Measurements from ENCODE around the gene UBE2G1. TPM values are rescaled to one million over a fixed set of nuclear protein-coding genes. Genes with fewer than 3 reads are reported as not detected.

Gene UBE2G1
- total and polyA plus RNA-seq, 10 of the 15 experiments (the other 5 are each of a cell fraction or from before 2014, with no cell fraction given) = 24.4 to 139 (median 77.4) TPM

DNA sequence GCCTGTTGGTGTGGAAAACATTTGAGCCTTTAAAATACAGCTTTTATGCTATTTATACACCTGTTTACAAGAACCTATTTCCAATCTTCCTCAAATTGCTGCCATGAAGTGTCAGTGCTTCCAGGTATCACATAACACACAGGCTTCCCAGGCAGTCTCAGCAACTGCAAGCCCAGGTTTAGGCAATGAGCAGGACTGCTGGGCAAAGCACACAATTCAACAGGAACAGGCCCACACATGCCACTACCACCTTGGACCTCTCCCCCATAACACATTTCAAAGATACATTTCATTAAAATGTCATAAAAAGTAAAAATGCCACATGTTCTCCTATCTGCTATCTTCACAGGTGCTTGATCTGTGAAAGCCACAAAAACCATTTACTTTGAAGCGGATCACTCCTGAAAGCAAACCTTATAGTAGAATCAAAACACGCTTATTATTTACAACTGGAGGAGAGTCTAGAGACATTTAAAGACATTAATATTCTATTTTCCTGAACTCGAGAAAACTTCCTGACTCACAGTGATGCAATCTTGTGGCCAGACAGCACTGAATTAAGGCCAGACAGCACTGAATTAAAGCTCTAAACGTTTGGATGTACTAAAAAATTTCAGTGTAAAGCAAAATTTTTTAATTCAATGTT, 134.2 kb downstream of the UBE2G1 start:
- Histone ChIP-seq H3K27me3 (replicated peaks in 1 of 2; ENCODE audit: control insufficient read depth in 2 of 2, insufficient read depth in 2 of 2, low read length in 1 of 2) (no peaks in the 10 kb centered on the region), H3K36me3 (ENCODE audit: control insufficient read depth in 2 of 2, insufficient read depth in 2 of 2, low read length in 1 of 2) (peaks cover 1 to 33% of the 10 kb centered on the region in 2 experiments; a peak in 3 of 4 replicates), H3K9me3 (replicated peaks; ENCODE audit: control insufficient read depth, insufficient read depth, low read length) (no peaks in the 10 kb centered on the region), H3K4me2 (ENCODE audit: control insufficient read depth, insufficient read depth) (no peak overlapping the region), H3K79me2 (ENCODE audit: control insufficient read depth, insufficient read depth, low read length) (no peaks in the 10 kb centered on the region), H4K20me1 (ENCODE audit: control insufficient read depth, insufficient read depth) (no peaks in the 10 kb centered on the region), H3K4me1 (ENCODE audit: control insufficient read depth, insufficient read depth, low read length) (no peaks in the 10 kb centered on the region), H3K27ac (ENCODE audit: control insufficient read depth, insufficient read depth) (no peak overlapping the region), H3K4me3 (no peak overlapping the region), H3K9ac (ENCODE audit: control insufficient read depth, insufficient read depth, low read length) (no peak overlapping the region), H2AFZ (ENCODE audit: control insufficient read depth, low read depth, low read length) (no peak overlapping the region)
- ATAC-seq = no peak
- ChIA-PET RAD21 (ENCODE audit: unreplicated experiment) (no interaction called here), CTCF (interaction anchor here (0.9 to 1.5 kb wide), 4 partner anchors 17 to 181 kb away, joined by 3 to 13 read pairs (median 4); no protein-coding TSS in a partner anchor), SMC1A (ENCODE audit: uncharacterized antibody, unreplicated experiment) (interaction anchor here (1.2 to 1.3 kb wide), 2 partner anchors 16 to 184 kb away, joined by 3 to 4 read pairs; no protein-coding TSS in a partner anchor), POLR2A (interaction anchor here (1.1 kb wide), 1 partner anchor 134 kb away, joined by 3 read pairs; no protein-coding TSS in a partner anchor)
- FAIRE-seq = no peak
- 80% methylated on average over 4 of the region's 4 CpGs for WGBS (ENCODE audit: insufficient coverage, insufficient replicate concordance, low lambda C conversion rate, missing lambda C conversion rate)
- TF ChIP-seq, protein P1, sequence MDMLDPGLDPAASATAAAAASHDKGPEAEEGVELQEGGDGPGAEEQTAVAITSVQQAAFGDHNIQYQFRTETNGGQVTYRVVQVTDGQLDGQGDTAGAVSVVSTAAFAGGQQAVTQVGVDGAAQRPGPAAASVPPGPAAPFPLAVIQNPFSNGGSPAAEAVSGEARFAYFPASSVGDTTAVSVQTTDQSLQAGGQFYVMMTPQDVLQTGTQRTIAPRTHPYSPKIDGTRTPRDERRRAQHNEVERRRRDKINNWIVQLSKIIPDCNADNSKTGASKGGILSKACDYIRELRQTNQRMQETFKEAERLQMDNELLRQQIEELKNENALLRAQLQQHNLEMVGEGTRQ (IDR thresholded peaks at IDR 0.05; ENCODE audit: borderline replicate concordance, low read depth, low read length) = no peak
- TF ChIP-seq POU2F2 (IDR thresholded peaks at IDR 0.05; ENCODE audit: borderline replicate concordance, low read depth, low read length) = no peak
- TF ChIP-seq RAD21 (IDR thresholded peaks at IDR 0.05; ENCODE audit: insufficient read depth, low read depth, low read length) = no peak
- in situ Hi-C loops (cut with MboI) = no loop called here
- no TSS peak for BruUV-seq (replicated peaks)
- DNase-seq (ENCODE audit: low read depth, low spot score) = no peak
- intact Hi-C loops (cut with micrococcal nuclease; ENCODE audit: unreplicated experiment) = no loop called here
